ENCODE measurements around the gene TBC1D22A.

Gene TBC1D22A

GRCh38 chr22:46878191-46878948 is 115.9 kb downstream of the TBC1D22A start:
- DNase-seq (ENCODE audit: low spot score) (no peak), ATAC-seq (ENCODE audit: low read depth) (no peak)
- H3K4me3 ChIP-seq (ENCODE audit: severe bottlenecking) = no peak overlapping the region
- H3K27me3 ChIP-seq (ENCODE audit: insufficient read depth, poor library complexity, severe bottlenecking) = no peaks in the 10 kb centered on the region
- no peaks in the 10 kb centered on the region for H3K9me3 ChIP-seq (ENCODE audit: severe bottlenecking)
- no peaks in the 10 kb centered on the region for H3K4me1 ChIP-seq (ENCODE audit: insufficient read depth, poor library complexity, severe bottlenecking)
- H3K36me3 ChIP-seq (ENCODE audit: low read depth) = no peaks in the 10 kb centered on the region
- no peak overlapping the region for H3K27ac ChIP-seq (ENCODE audit: poor library complexity, severe bottlenecking)
- no peak for TF ChIP-seq CTCF (IDR thresholded peaks at IDR 0.05; ENCODE audit: poor library complexity, severe bottlenecking)

DNA sequence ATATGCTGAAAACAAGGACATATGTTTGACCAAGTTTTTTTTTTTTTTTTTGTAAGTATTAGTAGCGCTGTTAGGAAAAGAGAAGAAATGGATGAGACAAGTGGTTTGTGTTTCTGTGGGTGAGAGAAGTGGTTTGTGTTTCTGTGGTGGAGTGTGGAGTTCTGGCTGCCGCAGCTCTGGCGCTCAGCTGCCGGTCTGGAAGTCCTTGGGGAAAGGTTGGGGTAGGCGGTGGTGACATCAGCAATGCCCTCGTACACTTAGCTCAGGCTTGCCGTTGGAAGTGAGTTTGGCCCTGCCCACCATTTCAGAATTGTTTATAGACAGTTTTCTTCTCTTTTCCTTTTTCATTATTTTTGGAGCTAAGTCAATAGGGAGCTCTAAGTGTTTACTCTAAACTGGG is 116.6 kb downstream of the TBC1D22A start:
- H3K9me3 ChIP-seq (ENCODE audit: severe bottlenecking) = no peaks in the 10 kb centered on the region
- H3K4me1 ChIP-seq (ENCODE audit: insufficient read depth, poor library complexity, severe bottlenecking) = no peaks in the 10 kb centered on the region
- H3K4me3 ChIP-seq (ENCODE audit: severe bottlenecking) = no peak overlapping the region
- no peaks in the 10 kb centered on the region for H3K27me3 ChIP-seq (ENCODE audit: insufficient read depth, poor library complexity, severe bottlenecking)
- ATAC-seq (ENCODE audit: low read depth) = no peak
- no peak for DNase-seq (ENCODE audit: low spot score)
- no peak for TF ChIP-seq CTCF (IDR thresholded peaks at IDR 0.05; ENCODE audit: poor library complexity, severe bottlenecking)
- no peaks in the 10 kb centered on the region for H3K36me3 ChIP-seq (ENCODE audit: low read depth)
- no peak overlapping the region for H3K27ac ChIP-seq (ENCODE audit: poor library complexity, severe bottlenecking)

DNA sequence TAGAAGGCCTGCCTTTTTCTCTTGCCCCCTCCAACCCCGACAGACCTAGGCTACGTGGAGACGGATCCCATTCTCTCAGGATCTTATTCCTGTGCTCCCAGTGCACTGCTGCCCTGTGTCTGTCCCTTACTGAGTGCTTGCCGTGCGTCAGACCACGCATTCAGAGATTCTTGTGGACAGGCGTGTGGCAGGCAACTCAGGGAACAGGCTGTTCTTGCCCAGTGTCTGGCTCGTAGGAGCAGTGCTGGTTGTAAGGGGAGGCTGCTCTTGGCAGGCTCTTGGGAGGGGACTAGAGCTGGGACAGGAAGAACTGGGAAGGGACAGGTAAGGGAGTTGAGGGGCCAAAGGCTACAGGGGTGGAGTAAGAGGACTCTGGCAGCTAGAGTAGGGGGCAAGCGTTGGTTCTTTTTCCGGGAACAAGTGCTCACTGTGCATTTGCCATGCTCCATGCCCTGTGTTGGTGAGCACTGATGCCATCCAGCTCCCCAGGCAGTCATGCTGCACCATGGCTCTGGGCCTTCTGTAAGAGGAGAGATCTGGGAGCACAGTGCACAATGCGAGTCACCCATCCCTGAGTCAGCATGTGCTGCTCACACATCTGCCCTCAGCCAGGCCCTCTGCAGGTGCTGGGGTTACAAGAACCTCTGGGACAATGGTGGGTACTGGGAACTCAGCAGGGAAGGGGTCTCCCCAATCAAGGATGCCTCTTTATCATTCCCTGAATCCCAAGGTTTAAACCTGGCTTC is 119.1 kb downstream of the TBC1D22A start:
- Histone ChIP-seq H3K4me1 (ENCODE audit: insufficient read depth, poor library complexity, severe bottlenecking) (no peaks in the 10 kb centered on the region), H3K27ac (ENCODE audit: poor library complexity, severe bottlenecking) (no peak overlapping the region), H3K9me3 (ENCODE audit: severe bottlenecking) (no peaks in the 10 kb centered on the region), H3K4me3 (ENCODE audit: severe bottlenecking) (no peak overlapping the region), H3K27me3 (ENCODE audit: insufficient read depth, poor library complexity, severe bottlenecking) (no peaks in the 10 kb centered on the region), H3K36me3 (ENCODE audit: low read depth) (no peaks in the 10 kb centered on the region)
- no peak for TF ChIP-seq CTCF (IDR thresholded peaks at IDR 0.05; ENCODE audit: poor library complexity, severe bottlenecking)
- DNase-seq (ENCODE audit: low spot score) (no peak), ATAC-seq (ENCODE audit: low read depth) (peak; percentile 67; the same call in 2 of the 3 replicates)

GRCh38 chr22:46883092-46883910 is 120.9 kb downstream of the TBC1D22A start:
- TF ChIP-seq CTCF (IDR thresholded peaks at IDR 0.05; ENCODE audit: poor library complexity, severe bottlenecking) = no peak

More at GRCh38 chr22:46883092-46883910, 120.9 kb downstream of the TBC1D22A start:
- Histone ChIP-seq H3K27ac (ENCODE audit: poor library complexity, severe bottlenecking) (no peak overlapping the region), H3K36me3 (ENCODE audit: low read depth) (no peaks in the 10 kb centered on the region), H3K4me1 (ENCODE audit: insufficient read depth, poor library complexity, severe bottlenecking) (no peaks in the 10 kb centered on the region), H3K9me3 (ENCODE audit: severe bottlenecking) (no peaks in the 10 kb centered on the region), H3K4me3 (ENCODE audit: severe bottlenecking) (no peak overlapping the region), H3K27me3 (ENCODE audit: insufficient read depth, poor library complexity, severe bottlenecking) (no peaks in the 10 kb centered on the region)
- ATAC-seq (ENCODE audit: low read depth) (no peak), DNase-seq (ENCODE audit: low spot score) (no peak)

All from RWPE2 (cell line).